Astrocyte (in vitro differentiated cells and primary cell): Measurements from ENCODE around the gene KRT13. TPM values are rescaled to one million over a fixed set of nuclear protein-coding genes. Genes with fewer than 3 reads are reported as not detected.

Source experiments
- DNase-seq: peaks from one replicate; pipeline ENCODE4 v3.0.0-alpha.2; 2010; ENCODE audit warnings: low read depth
- FAIRE-seq: peaks from 2 replicates; lab custom pipeline; 2011; peaks lifted over from hg19 to GRCh38; lab: Jason Lieb, UNC
- H2AFZ ChIP-seq: 2 replicates; pipeline ENCODE4 v1.6.0; 2012; ENCODE audit warnings: low read depth, low read length, inconsistent platforms
- H3K27ac ChIP-seq: 2 replicates; pipeline ENCODE4 v1.5.1; 2011; ENCODE audit warnings: low read depth, low read length, inconsistent platforms
- H3K27me3 ChIP-seq: 2 replicates; pipeline ENCODE4 v1.6.0; 2011; ENCODE audit warnings: low read length, inconsistent platforms; ENCODE audit not compliant: insufficient read depth
- H3K36me3 ChIP-seq: 2 replicates; pipeline ENCODE4 v1.5.1; 2011; ENCODE audit warnings: low read length, inconsistent platforms; ENCODE audit not compliant: insufficient read depth
- H3K4me1 ChIP-seq: 2 replicates; pipeline ENCODE4 v1.5.1; 2011; ENCODE audit warnings: low read length, inconsistent platforms; ENCODE audit not compliant: insufficient read depth
- H3K4me2 ChIP-seq: 2 replicates; pipeline ENCODE4 v1.6.0; 2012; ENCODE audit warnings: low read length, inconsistent platforms
- H3K4me3 ChIP-seq: 2 replicates; pipeline ENCODE4 v1.5.1; 2011; ENCODE audit warnings: low read depth, mild to moderate bottlenecking, low read length, inconsistent platforms; ENCODE audit not compliant: insufficient read depth
- H3K79me2 ChIP-seq: 2 replicates; pipeline ENCODE4 v1.6.0; 2012; ENCODE audit warnings: mild to moderate bottlenecking, low read length, inconsistent platforms; ENCODE audit not compliant: insufficient read depth
- H3K9ac ChIP-seq: 2 replicates; pipeline ENCODE4 v1.6.0; 2012; ENCODE audit warnings: mild to moderate bottlenecking, low read length, inconsistent platforms
- H3K9me3 ChIP-seq: 2 replicates; pipeline ENCODE4 v1.5.1; 2012; ENCODE audit warnings: low read depth, mild to moderate bottlenecking, low read length, inconsistent platforms; ENCODE audit not compliant: insufficient read depth
- H4K20me1 ChIP-seq: 2 replicates; pipeline ENCODE4 v1.6.0; 2012; ENCODE audit warnings: low read length, inconsistent platforms; ENCODE audit not compliant: insufficient read depth
- H3K27ac Mint-ChIP-seq: one replicate; pipeline ENCODE4 v1.8.0; 2021; ENCODE audit warnings: mild to moderate bottlenecking, mixed read lengths; ENCODE audit not compliant: unreplicated experiment
- H3K27me3 Mint-ChIP-seq: one replicate; pipeline ENCODE4 v1.8.0; 2021; ENCODE audit warnings: low read depth, mixed read lengths; ENCODE audit not compliant: unreplicated experiment
- H3K36me3 Mint-ChIP-seq: one replicate; pipeline ENCODE4 v1.8.0; 2021; ENCODE audit warnings: low read depth, mixed read lengths; ENCODE audit not compliant: unreplicated experiment
- H3K4me1 Mint-ChIP-seq: one replicate; pipeline ENCODE4 v1.8.0; 2021; ENCODE audit warnings: low read depth, mixed read lengths; ENCODE audit not compliant: unreplicated experiment
- H3K4me3 Mint-ChIP-seq: one replicate; pipeline ENCODE4 v1.8.0; 2021; ENCODE audit warnings: mild to moderate bottlenecking, moderate library complexity, mixed read lengths; ENCODE audit not compliant: unreplicated experiment
- H3K9me3 Mint-ChIP-seq: one replicate; pipeline ENCODE4 v1.8.0; 2021; ENCODE audit warnings: mild to moderate bottlenecking, mixed read lengths; ENCODE audit not compliant: unreplicated experiment
- EZH2 ChIP-seq: IDR thresholded peaks from 2 replicates; pipeline ENCODE4 v1.6.1; 2012; ENCODE audit warnings: mild to moderate bottlenecking, low read length, inconsistent platforms; ENCODE audit not compliant: insufficient read depth
- total RNA-seq: library from RNA; stranded (reverse); gene quantifications from 2 replicates; pipeline ENCODE4 v1.2.1, GENCODE V29; 2021
- TF ChIP-seq, protein P1 (sequence below): IDR thresholded peaks from 2 replicates; pipeline ENCODE4 v1.5.1; 2011; ENCODE audit warnings: low read depth, mild to moderate bottlenecking, inconsistent platforms, low read length, moderate library complexity; ENCODE audit not compliant: insufficient read depth

KRT13 gene
- total RNA-seq, 1 donor from 2014 or later: not detected

DNA sequence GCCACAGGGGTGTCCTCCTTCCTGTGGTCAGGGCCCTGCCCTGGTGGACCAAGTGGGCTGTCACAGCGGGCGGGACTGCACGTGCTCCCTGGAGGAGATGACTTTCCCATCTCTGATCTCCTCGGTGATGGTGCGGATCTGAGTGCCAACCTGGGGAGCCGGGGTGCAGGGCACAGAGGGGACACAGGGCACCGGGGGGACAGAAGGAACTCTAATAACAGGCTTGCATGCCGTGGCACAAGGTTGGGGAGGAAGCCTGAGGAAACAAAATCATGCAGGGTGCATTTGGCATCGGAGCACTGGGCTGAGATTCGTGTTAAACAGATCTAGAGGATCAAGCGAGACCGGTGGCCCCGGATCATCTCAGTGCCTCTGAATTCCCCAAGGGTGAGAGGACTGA lies 19.1 kb downstream of the KRT13 start:
- no peak for FAIRE-seq
- H3K9ac ChIP-seq: no peak overlapping the region
- no peak overlapping the region for H3K4me3 Mint-ChIP-seq

DNA sequence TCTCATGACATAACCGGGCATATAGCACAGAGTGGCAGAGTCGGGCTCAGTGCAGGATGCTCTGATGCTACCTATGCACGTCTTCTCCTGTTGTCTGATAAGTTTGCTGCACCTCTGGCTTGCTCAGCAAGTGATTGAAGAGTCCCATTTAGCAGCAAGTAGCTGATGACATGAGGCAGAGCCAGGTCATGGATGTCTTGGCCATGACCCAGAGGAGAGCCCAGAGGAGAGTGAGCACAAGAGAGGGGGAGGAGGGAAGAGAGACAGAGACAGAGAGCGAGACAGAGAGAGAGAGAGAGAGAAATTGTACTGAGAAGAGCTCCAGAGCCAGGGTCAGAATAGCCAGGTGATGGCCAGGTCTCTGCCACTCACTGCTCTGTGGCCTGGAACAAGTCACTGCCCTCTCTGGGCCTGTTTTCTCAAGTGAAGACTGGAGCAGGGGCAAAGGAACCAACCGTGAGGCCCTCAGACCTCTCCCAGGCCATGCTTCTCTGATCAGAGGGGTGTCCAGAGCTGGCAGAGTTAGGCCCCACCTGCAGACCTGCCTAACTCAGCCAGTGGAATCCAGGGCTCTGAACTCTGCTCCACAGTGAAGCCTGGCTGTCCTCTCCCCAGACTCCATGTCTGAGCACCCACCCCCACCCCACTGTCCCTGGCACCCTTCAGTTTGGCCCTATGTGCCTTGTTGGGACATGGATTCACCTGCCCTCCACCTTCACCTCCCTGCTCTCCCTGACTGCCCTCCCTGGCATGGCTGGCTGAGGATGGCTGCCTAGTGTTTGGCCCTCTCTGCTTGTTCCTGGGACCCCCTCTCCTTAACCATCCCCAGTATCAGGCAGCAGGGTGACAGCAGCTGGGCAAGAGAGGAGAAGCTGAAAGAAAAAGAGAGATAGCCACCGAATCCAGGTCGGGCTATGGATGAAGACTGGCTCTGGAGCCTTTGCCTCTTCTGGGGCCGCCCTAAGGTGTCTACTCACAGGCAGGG lies 20.2 kb downstream of the KRT13 start:
- FAIRE-seq: no peak
- no peaks in the 10 kb centered on the region for H3K36me3 ChIP-seq
- H2AFZ ChIP-seq: no peak overlapping the region

More for the DNA sequence above, 19.1 kb downstream of the KRT13 start:
- DNase-seq: no peak
- Histone ChIP-seq H3K4me3 (no peak overlapping the region), H3K36me3 (no peaks in the 10 kb centered on the region), H3K4me1 (no peaks in the 10 kb centered on the region), H3K27me3 (peaks cover 3% of the 10 kb centered on the region), H3K27ac (no peak overlapping the region), H3K4me2 (no peak overlapping the region), H3K79me2 (no peaks in the 10 kb centered on the region), H4K20me1 (no peaks in the 10 kb centered on the region), H2AFZ (no peak overlapping the region), H3K9me3 (no peaks in the 10 kb centered on the region)
- peaks cover 64% of the 10 kb centered on the region for H3K27me3 Mint-ChIP-seq
- no peaks in the 10 kb centered on the region for H3K9me3 Mint-ChIP-seq
- peaks cover 2% of the 10 kb centered on the region for H3K36me3 Mint-ChIP-seq
- no peaks in the 10 kb centered on the region for H3K4me1 Mint-ChIP-seq
- no peak overlapping the region for H3K27ac Mint-ChIP-seq
- TF ChIP-seq EZH2: no peak
- TF ChIP-seq, protein P1, sequence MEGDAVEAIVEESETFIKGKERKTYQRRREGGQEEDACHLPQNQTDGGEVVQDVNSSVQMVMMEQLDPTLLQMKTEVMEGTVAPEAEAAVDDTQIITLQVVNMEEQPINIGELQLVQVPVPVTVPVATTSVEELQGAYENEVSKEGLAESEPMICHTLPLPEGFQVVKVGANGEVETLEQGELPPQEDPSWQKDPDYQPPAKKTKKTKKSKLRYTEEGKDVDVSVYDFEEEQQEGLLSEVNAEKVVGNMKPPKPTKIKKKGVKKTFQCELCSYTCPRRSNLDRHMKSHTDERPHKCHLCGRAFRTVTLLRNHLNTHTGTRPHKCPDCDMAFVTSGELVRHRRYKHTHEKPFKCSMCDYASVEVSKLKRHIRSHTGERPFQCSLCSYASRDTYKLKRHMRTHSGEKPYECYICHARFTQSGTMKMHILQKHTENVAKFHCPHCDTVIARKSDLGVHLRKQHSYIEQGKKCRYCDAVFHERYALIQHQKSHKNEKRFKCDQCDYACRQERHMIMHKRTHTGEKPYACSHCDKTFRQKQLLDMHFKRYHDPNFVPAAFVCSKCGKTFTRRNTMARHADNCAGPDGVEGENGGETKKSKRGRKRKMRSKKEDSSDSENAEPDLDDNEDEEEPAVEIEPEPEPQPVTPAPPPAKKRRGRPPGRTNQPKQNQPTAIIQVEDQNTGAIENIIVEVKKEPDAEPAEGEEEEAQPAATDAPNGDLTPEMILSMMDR: no peak

More for the DNA sequence above, 20.2 kb downstream of the KRT13 start:
- Histone ChIP-seq H3K4me2 (no peak overlapping the region), H3K4me3 (no peak overlapping the region), H3K79me2 (no peaks in the 10 kb centered on the region), H3K27ac (no peak overlapping the region), H3K9me3 (no peaks in the 10 kb centered on the region), H3K27me3 (peaks cover 3% of the 10 kb centered on the region), H3K4me1 (no peaks in the 10 kb centered on the region), H4K20me1 (no peaks in the 10 kb centered on the region), H3K9ac (no peak overlapping the region)
- Mint-ChIP-seq H3K4me3 (no peak overlapping the region), H3K4me1 (no peaks in the 10 kb centered on the region), H3K27ac (no peak overlapping the region), H3K27me3 (peaks cover 60% of the 10 kb centered on the region), H3K9me3 (no peaks in the 10 kb centered on the region), H3K36me3 (peaks cover 2% of the 10 kb centered on the region)
- TF ChIP-seq EZH2: no peak
- TF ChIP-seq, protein P1: no peak
- no peak for DNase-seq
